Measurements from ENCODE around the gene CX3CL1. TPM values are rescaled to one million over a fixed set of nuclear protein-coding genes. Genes with fewer than 3 reads are reported as not detected.

Gene CX3CL1
- total RNA-seq, 1 experiment from 2014 or later: 1.7 TPM

DNA sequence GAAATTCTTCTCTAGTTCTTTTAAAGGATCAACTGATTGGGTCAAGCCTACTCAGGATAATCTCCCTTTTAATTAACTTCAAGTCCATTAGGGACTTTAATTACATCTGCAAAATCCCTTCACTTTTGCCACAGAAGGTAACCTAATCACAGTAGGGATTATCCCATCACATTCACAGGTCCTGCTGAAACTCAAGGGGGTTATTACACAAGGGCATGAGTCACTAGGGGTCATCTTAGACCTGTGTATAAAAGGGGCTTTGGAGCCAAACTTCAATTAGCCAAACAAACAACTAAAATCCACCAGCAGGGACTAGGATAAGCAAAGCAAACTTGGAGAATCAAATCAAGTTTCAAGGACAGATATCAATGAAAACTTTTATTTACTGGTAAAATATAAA lies 55.5 kb downstream of the CX3CL1 start:
- Mint-ChIP-seq H3K4me1 (no peaks in the 10 kb centered on the region), H3K9me3 (no peaks in the 10 kb centered on the region), H3K4me3 (no peak overlapping the region), H3K27ac (no peak overlapping the region), H3K27me3 (ENCODE audit: low read depth) (no peaks in the 10 kb centered on the region), H3K36me3 (ENCODE audit: insufficient read depth in 1 of 3, low read depth in 3 of 3) (peaks cover 29 to 50% (median 50%) of the 10 kb centered on the region in 3 experiments)
- Histone ChIP-seq H2AK5ac (ENCODE audit: insufficient read length, low read length) (no peak overlapping the region), H3K18ac (ENCODE audit: insufficient read length, low read depth, low read length) (no peak overlapping the region), H3K79me2 (ENCODE audit: insufficient read depth, low read length) (no peaks in the 10 kb centered on the region), H4K8ac (replicated peaks; ENCODE audit: insufficient read length, low read depth, low read length) (no peak overlapping the region), H3K4me1 (ENCODE audit: insufficient read depth, low read length) (no peaks in the 10 kb centered on the region), H3K79me1 (ENCODE audit: insufficient read depth, low read depth, low read length, poor library complexity, severe bottlenecking) (no peaks in the 10 kb centered on the region), H3K23ac (ENCODE audit: insufficient read length, low read depth, low read length) (no peak overlapping the region), H2AFZ (ENCODE audit: low read length) (no peak overlapping the region), H4K20me1 (ENCODE audit: control insufficient read depth, insufficient read depth, insufficient read length) (no peaks in the 10 kb centered on the region), H3K23me2 (ENCODE audit: insufficient read length, low read depth, low read length, poor library complexity, severe bottlenecking) (no peaks in the 10 kb centered on the region), H3K9ac (ENCODE audit: extremely low read depth, insufficient read length, low read length) (no peak overlapping the region), H3K4ac (ENCODE audit: low read depth, low read length) (no peak overlapping the region), H2BK12ac (ENCODE audit: insufficient read length, low read depth, low read length) (no peak overlapping the region), H4K91ac (ENCODE audit: insufficient read length, low read depth, low read length) (no peak overlapping the region), H2BK5ac (ENCODE audit: insufficient read length, low read length) (no peak overlapping the region), H3K27ac (ENCODE audit: insufficient read length, low read depth, low read length) (no peak overlapping the region), H2BK20ac (ENCODE audit: low read depth, low read length, poor library complexity, severe bottlenecking) (no peak overlapping the region), H3K4me2 (ENCODE audit: insufficient read depth, insufficient read length, low read length) (no peak overlapping the region), H4K5ac (ENCODE audit: insufficient read length, low read depth, low read length) (no peak overlapping the region), H2BK15ac (ENCODE audit: low read depth, low read length) (no peak overlapping the region), H3K9me3 (ENCODE audit: control insufficient read depth, low read depth, low read length) (no peaks in the 10 kb centered on the region), H3T11ph (ENCODE audit: low read length) (no peak overlapping the region), H2BK120ac (ENCODE audit: low read depth, low read length, poor library complexity, severe bottlenecking) (no peak overlapping the region), H3K14ac (ENCODE audit: insufficient read depth, low read length) (no peak overlapping the region), H3K27me3 (ENCODE audit: insufficient read depth, low read length) (no peaks in the 10 kb centered on the region), H3K56ac (ENCODE audit: insufficient read length, low read depth, low read length) (no peak overlapping the region)
- TF ChIP-seq, protein P1, sequence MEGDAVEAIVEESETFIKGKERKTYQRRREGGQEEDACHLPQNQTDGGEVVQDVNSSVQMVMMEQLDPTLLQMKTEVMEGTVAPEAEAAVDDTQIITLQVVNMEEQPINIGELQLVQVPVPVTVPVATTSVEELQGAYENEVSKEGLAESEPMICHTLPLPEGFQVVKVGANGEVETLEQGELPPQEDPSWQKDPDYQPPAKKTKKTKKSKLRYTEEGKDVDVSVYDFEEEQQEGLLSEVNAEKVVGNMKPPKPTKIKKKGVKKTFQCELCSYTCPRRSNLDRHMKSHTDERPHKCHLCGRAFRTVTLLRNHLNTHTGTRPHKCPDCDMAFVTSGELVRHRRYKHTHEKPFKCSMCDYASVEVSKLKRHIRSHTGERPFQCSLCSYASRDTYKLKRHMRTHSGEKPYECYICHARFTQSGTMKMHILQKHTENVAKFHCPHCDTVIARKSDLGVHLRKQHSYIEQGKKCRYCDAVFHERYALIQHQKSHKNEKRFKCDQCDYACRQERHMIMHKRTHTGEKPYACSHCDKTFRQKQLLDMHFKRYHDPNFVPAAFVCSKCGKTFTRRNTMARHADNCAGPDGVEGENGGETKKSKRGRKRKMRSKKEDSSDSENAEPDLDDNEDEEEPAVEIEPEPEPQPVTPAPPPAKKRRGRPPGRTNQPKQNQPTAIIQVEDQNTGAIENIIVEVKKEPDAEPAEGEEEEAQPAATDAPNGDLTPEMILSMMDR (conservative IDR thresholded peaks at IDR 0.05): no peak
- DNase-seq: no peak

All from H9 (cell line).